ENCODE results near the gene SLC37A1.
A peak's percentile ranks its signal among the peaks of the same experiment; 100 is the strongest.
"Not testable (repeated sequence)": the region's sequence is repeated elsewhere in the genome, so short reads cannot be mapped to it uniquely, and the experiment has no call there.

SLC37A1 gene

GRCh38 chr21:42468491-42469131 is 45.0 kb upstream of the SLC37A1 start:
- DNase-seq (ENCODE audit: low spot score) = no peak
- no peak overlapping the region for H3K27ac ChIP-seq

DNA sequence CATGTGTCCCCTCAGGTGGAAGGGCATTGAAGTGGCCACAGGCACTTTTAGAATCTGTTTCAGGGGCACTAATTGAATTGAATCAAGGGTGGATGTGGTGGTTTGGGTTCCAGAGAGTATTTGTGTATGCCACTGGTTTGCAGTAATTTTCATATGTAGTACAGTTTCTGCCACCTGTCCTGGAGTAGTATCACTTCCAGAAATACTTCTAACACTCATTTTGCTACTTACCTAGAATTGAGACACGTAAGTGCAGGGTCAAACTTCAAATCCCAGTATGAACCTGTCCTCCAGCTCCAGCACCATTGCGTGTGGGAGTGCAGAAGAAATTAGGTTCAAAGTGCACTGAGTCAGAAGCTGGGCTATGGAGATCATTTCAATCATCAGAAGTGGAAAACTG is 44.4 kb upstream of the SLC37A1 start:
- DNase-seq (ENCODE audit: low spot score) = peak; percentile 3
- H3K4me3 ChIP-seq = no peak overlapping the region
- no peak overlapping the region for H3K27ac ChIP-seq
- TF ChIP-seq, protein P1, sequence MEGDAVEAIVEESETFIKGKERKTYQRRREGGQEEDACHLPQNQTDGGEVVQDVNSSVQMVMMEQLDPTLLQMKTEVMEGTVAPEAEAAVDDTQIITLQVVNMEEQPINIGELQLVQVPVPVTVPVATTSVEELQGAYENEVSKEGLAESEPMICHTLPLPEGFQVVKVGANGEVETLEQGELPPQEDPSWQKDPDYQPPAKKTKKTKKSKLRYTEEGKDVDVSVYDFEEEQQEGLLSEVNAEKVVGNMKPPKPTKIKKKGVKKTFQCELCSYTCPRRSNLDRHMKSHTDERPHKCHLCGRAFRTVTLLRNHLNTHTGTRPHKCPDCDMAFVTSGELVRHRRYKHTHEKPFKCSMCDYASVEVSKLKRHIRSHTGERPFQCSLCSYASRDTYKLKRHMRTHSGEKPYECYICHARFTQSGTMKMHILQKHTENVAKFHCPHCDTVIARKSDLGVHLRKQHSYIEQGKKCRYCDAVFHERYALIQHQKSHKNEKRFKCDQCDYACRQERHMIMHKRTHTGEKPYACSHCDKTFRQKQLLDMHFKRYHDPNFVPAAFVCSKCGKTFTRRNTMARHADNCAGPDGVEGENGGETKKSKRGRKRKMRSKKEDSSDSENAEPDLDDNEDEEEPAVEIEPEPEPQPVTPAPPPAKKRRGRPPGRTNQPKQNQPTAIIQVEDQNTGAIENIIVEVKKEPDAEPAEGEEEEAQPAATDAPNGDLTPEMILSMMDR (IDR thresholded peaks at IDR 0.05) = no peak

More at GRCh38 chr21:42468491-42469131, 45.0 kb upstream of the SLC37A1 start:
- TF ChIP-seq, protein P1 (IDR thresholded peaks at IDR 0.05) = no peak
- no peak overlapping the region for H3K4me3 ChIP-seq

- not testable (repeated sequence) for H3K27ac ChIP-seq; H3K4me3 ChIP-seq; DNase-seq (ENCODE audit: low spot score)
These were observed 43.9 kb upstream of the SLC37A1 start for GRCh38 chr21:42469726-42470125.

GRCh38 chr21:42471206-42471605 is 42.4 kb upstream of the SLC37A1 start:
- DNase-seq (ENCODE audit: low spot score) = no peak
- H3K27ac ChIP-seq = no peak overlapping the region
- H3K4me3 ChIP-seq = no peak overlapping the region
- TF ChIP-seq, protein P1 (IDR thresholded peaks at IDR 0.05) = no peak

DNA sequence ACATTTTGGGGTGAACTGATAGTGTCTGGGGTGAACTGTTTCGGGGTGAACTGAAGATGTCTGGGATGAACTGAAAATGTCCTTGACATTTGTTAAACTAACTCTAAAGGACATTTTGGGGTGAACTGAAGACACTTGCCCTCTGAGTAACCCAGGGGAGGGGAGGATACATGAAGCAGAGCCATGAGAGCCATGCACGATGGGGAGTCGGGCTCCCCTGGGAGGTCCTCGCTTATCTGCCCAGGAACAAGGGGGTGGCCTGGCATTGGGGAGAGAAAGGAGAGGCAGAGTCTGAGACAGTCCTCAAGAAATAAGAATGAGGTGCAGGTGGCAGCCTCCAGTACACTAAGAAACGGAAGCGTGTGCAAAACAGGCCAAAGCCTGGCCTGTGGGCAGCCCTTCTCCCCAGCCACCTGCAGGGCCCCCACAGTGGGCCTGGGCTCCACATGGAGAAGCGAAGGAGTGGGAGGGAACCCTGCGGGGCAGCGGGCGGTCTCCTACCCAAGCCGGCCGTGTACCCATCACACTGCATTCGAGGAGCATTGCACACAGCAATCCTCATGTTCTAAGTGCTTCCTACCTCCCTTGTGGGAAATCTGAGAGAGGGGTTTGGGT is 41.8 kb upstream of the SLC37A1 start:
- no peak overlapping the region for H3K27ac ChIP-seq
- TF ChIP-seq, protein P1 (IDR thresholded peaks at IDR 0.05) = no peak
- DNase-seq (ENCODE audit: low spot score) = no peak
- no peak overlapping the region for H3K4me3 ChIP-seq

GRCh38 chr21:42472521-42472920 is 41.1 kb upstream of the SLC37A1 start:
- TF ChIP-seq, protein P1 (IDR thresholded peaks at IDR 0.05) = no peak
- Histone ChIP-seq H3K4me3 (no peak overlapping the region), H3K27ac (no peak overlapping the region)
- DNase-seq (ENCODE audit: low spot score) = peak; percentile 11

DNA sequence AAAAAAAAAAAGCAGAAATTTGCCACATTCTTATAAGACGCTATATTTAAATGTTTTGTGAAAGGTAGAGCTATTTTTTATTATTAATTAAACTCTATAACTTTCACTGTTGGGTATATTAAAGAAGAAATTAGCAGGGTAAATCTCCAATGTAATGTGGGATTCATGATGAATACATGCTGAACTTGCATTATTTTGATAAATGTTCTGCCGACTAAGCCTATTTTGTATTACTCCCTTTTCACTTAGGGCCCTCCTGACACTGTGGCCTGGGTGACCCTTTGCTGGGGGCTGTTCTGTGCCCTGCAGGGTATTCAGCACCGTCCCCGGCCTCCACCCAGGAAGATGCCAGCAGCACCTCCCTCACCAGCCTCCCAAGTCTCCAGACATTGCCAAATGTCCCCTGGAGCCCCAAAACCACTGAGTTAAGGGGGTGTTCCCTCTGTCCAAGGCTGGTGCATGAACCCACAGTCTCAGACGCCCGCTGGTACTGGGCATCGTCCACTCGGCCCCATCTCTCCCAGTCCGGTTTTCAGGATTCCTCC is 40.1 kb upstream of the SLC37A1 start:
- DNase-seq (ENCODE audit: low spot score) = peak; percentile 41
- H3K27ac ChIP-seq = no peak overlapping the region
- TF ChIP-seq, protein P1 (IDR thresholded peaks at IDR 0.05) = no peak
- no peak overlapping the region for H3K4me3 ChIP-seq

All from coronary artery (tissue), 2 donors.